ENCODE data around the gene IL36RN.

Gene IL36RN

GRCh38 chr2:113058998-113059960 lies at the start of gene IL36RN:
Gene IL36RN, plus strand, starts transcription at chr2:113059198. Its CDS starts 241 bp downstream, at chr2:113059439.
- H3K36me3 Mint-ChIP-seq, result peaks cover 5% of the 10 kb centered on the region
- H3K27me3 Mint-ChIP-seq, result peaks cover 16% of the 10 kb centered on the region
- H3K27ac Mint-ChIP-seq, result no peak within 1 kb of the TSS
- H3K9me3 Mint-ChIP-seq, result peaks cover 11% of the 10 kb centered on the region
- H3K4me3 Mint-ChIP-seq, result no peak within 1 kb of the TSS
- DNase-seq (ENCODE audit: low spot score in 2 of 2), result peak in 1 of 2 donors; percentile 4
- H3K4me1 Mint-ChIP-seq, result peaks cover 3% of the 10 kb centered on the region
- ATAC-seq (ENCODE audit: low read depth), result no peak

GRCh38 chr2:113009622-113010021 lies 49.4 kb upstream of the IL36RN start:
- Mint-ChIP-seq H3K27me3 (peaks cover 12% of the 10 kb centered on the region), H3K4me1 (no peaks in the 10 kb centered on the region), H3K9me3 (no peaks in the 10 kb centered on the region), H3K27ac (no peak overlapping the region), H3K4me3 (no peak overlapping the region), H3K36me3 (no peaks in the 10 kb centered on the region)
- no peak for ATAC-seq (ENCODE audit: low read depth)
- DNase-seq (ENCODE audit: low spot score in 2 of 2), result no peak

GRCh38 chr2:113010088-113010487 lies 48.9 kb upstream of the IL36RN start:
- Mint-ChIP-seq H3K36me3 (no peaks in the 10 kb centered on the region), H3K4me3 (no peak overlapping the region), H3K27me3 (peaks cover 12% of the 10 kb centered on the region), H3K27ac (no peak overlapping the region), H3K9me3 (no peaks in the 10 kb centered on the region), H3K4me1 (no peaks in the 10 kb centered on the region)
- DNase-seq (ENCODE audit: low spot score in 2 of 2) (no peak), ATAC-seq (ENCODE audit: low read depth) (no peak)

- H3K4me3 Mint-ChIP-seq, result no peak overlapping the region
- H3K36me3 Mint-ChIP-seq, result no peaks in the 10 kb centered on the region
- H3K4me1 Mint-ChIP-seq, result no peaks in the 10 kb centered on the region
- no peak overlapping the region for H3K27ac Mint-ChIP-seq
- DNase-seq (ENCODE audit: low spot score in 2 of 2) (no peak), ATAC-seq (ENCODE audit: low read depth) (no peak)
- no peaks in the 10 kb centered on the region for H3K9me3 Mint-ChIP-seq
- peaks cover 8% of the 10 kb centered on the region for H3K27me3 Mint-ChIP-seq
Observed at GRCh38 chr2:113011108-113011507, 47.9 kb upstream of the IL36RN start.

- no peaks in the 10 kb centered on the region for H3K4me1 Mint-ChIP-seq
Observed at GRCh38 chr2:113012436-113013335, 46.3 kb upstream of the IL36RN start.

GRCh38 chr2:113013336-113013661 lies 45.7 kb upstream of the IL36RN start:
- DNase-seq (ENCODE audit: low spot score in 2 of 2) (no peak), ATAC-seq (ENCODE audit: low read depth) (no peak)
- Mint-ChIP-seq H3K4me1 (no peaks in the 10 kb centered on the region), H3K4me3 (no peak overlapping the region), H3K27me3 (peaks cover 22% of the 10 kb centered on the region), H3K36me3 (peaks cover 2% of the 10 kb centered on the region), H3K27ac (no peak overlapping the region), H3K9me3 (peaks cover 3% of the 10 kb centered on the region)

More at GRCh38 chr2:113012436-113013335, 46.3 kb upstream of the IL36RN start:
- no peak overlapping the region for H3K27ac Mint-ChIP-seq
- H3K27me3 Mint-ChIP-seq, result peaks cover 18% of the 10 kb centered on the region
- no peak for DNase-seq (ENCODE audit: low spot score in 2 of 2)
- peaks cover 2% of the 10 kb centered on the region for H3K9me3 Mint-ChIP-seq
- no peak overlapping the region for H3K4me3 Mint-ChIP-seq
- no peak for ATAC-seq (ENCODE audit: low read depth)
- H3K36me3 Mint-ChIP-seq, result peaks cover 2% of the 10 kb centered on the region

GRCh38 chr2:113014067-113014466 lies 44.9 kb upstream of the IL36RN start:
- Mint-ChIP-seq H3K36me3 (peaks cover 10% of the 10 kb centered on the region), H3K27me3 (peaks cover 27% of the 10 kb centered on the region), H3K4me1 (no peaks in the 10 kb centered on the region), H3K9me3 (peaks cover 10% of the 10 kb centered on the region), H3K27ac (no peak overlapping the region), H3K4me3 (no peak overlapping the region)
- DNase-seq (ENCODE audit: low spot score in 2 of 2) (no peak), ATAC-seq (ENCODE audit: low read depth) (no peak)

GRCh38 chr2:113015042-113015441 lies 44.0 kb upstream of the IL36RN start:
- H3K27me3 Mint-ChIP-seq, result peaks cover 31% of the 10 kb centered on the region
- peaks cover 14% of the 10 kb centered on the region for H3K9me3 Mint-ChIP-seq
- H3K36me3 Mint-ChIP-seq, result peaks cover 10% of the 10 kb centered on the region
- ATAC-seq (ENCODE audit: low read depth) (no peak), DNase-seq (ENCODE audit: low spot score in 2 of 2) (no peak)
- no peaks in the 10 kb centered on the region for H3K4me1 Mint-ChIP-seq
- no peak overlapping the region for H3K27ac Mint-ChIP-seq
- H3K4me3 Mint-ChIP-seq, result no peak overlapping the region

GRCh38 chr2:113015655-113016054 lies 43.3 kb upstream of the IL36RN start:
- Mint-ChIP-seq H3K27me3 (peaks cover 29% of the 10 kb centered on the region), H3K4me1 (no peaks in the 10 kb centered on the region), H3K27ac (no peak overlapping the region), H3K9me3 (peaks cover 14% of the 10 kb centered on the region), H3K36me3 (peaks cover 10% of the 10 kb centered on the region), H3K4me3 (no peak overlapping the region)
- DNase-seq (ENCODE audit: low spot score in 2 of 2) (no peak), ATAC-seq (ENCODE audit: low read depth) (no peak)

- no peak overlapping the region for H3K4me3 Mint-ChIP-seq
- H3K4me1 Mint-ChIP-seq, result no peaks in the 10 kb centered on the region
- H3K36me3 Mint-ChIP-seq, result peaks cover 10% of the 10 kb centered on the region
- H3K9me3 Mint-ChIP-seq, result peaks cover 14% of the 10 kb centered on the region
- H3K27me3 Mint-ChIP-seq, result peaks cover 32% of the 10 kb centered on the region
- DNase-seq (ENCODE audit: low spot score in 2 of 2) (no peak), ATAC-seq (ENCODE audit: low read depth) (no peak)
- no peak overlapping the region for H3K27ac Mint-ChIP-seq
Observed at GRCh38 chr2:113018509-113018908, 40.5 kb upstream of the IL36RN start.

GRCh38 chr2:113021312-113021711 lies 37.7 kb upstream of the IL36RN start:
- no peak for DNase-seq (ENCODE audit: low spot score in 2 of 2)
- Mint-ChIP-seq H3K27me3 (peaks cover 43% of the 10 kb centered on the region), H3K27ac (no peak overlapping the region), H3K4me3 (no peak overlapping the region), H3K36me3 (peaks cover 10% of the 10 kb centered on the region), H3K9me3 (peaks cover 14% of the 10 kb centered on the region), H3K4me1 (peaks cover 7% of the 10 kb centered on the region)
- no peak for ATAC-seq (ENCODE audit: low read depth)

GRCh38 chr2:113024764-113025163 lies 34.2 kb upstream of the IL36RN start:
- Mint-ChIP-seq H3K27me3 (peaks cover 29% of the 10 kb centered on the region), H3K27ac (no peak overlapping the region), H3K36me3 (no peaks in the 10 kb centered on the region), H3K4me3 (no peak overlapping the region), H3K4me1 (peaks cover 7% of the 10 kb centered on the region), H3K9me3 (peaks cover under 1% of the 10 kb centered on the region)
- ATAC-seq (ENCODE audit: low read depth) (no peak), DNase-seq (ENCODE audit: low spot score in 2 of 2) (no peak)

GRCh38 chr2:113025737-113026136 lies 33.3 kb upstream of the IL36RN start:
- Mint-ChIP-seq H3K27me3 (peaks cover 32% of the 10 kb centered on the region), H3K36me3 (no peaks in the 10 kb centered on the region)

GRCh38 chr2:113027691-113028090 lies 31.3 kb upstream of the IL36RN start:
- H3K27me3 Mint-ChIP-seq, result peaks cover 28% of the 10 kb centered on the region
- ATAC-seq (ENCODE audit: low read depth), result no peak
- no peak overlapping the region for H3K4me3 Mint-ChIP-seq
- no peak overlapping the region for H3K27ac Mint-ChIP-seq
- H3K9me3 Mint-ChIP-seq, result no peaks in the 10 kb centered on the region
- no peak for DNase-seq (ENCODE audit: low spot score in 2 of 2)
- H3K36me3 Mint-ChIP-seq, result no peaks in the 10 kb centered on the region
- peaks cover 7% of the 10 kb centered on the region for H3K4me1 Mint-ChIP-seq

More at GRCh38 chr2:113025737-113026136, 33.3 kb upstream of the IL36RN start:
- Mint-ChIP-seq H3K4me1 (peaks cover 7% of the 10 kb centered on the region), H3K4me3 (no peak overlapping the region), H3K9me3 (no peaks in the 10 kb centered on the region), H3K27ac (no peak overlapping the region)
- DNase-seq (ENCODE audit: low spot score in 2 of 2) (no peak), ATAC-seq (ENCODE audit: low read depth) (peak; percentile 81)
